HepG2 (cell line): Measurements from ENCODE around the gene PRKAR1A. TPM values are rescaled to one million over a fixed set of nuclear protein-coding genes. Genes with fewer than 3 reads are reported as not detected.

Experiments
- ATAC-seq: fragments of 200-7000 bp; cut with Tn5 transposase; 3 replicates; pipeline ENCODE4 v1.9.1; 2020; ENCODE audit warnings: mild to moderate bottlenecking, moderate library complexity
- BruUV-seq: library from RNA; stranded (reverse); fragments of 400-500 nt; replicated peaks from 2 replicates; lab custom pipeline; 2021; lab: Mats Ljungman, UMichigan
- CTCF ChIA-PET: fragments of 300-600 bp; formaldehyde crosslinking; extraction: SDS; loops from one replicate; lab custom pipeline; 2021; ENCODE audit warnings: low total read pairs, inconsistent platforms, low intra/inter-chr PET ratio; lab: Yijun Ruan, JAX
- POLR2A ChIA-PET: fragments of 350-600 bp; sonication (Branson Sonifier 250); formaldehyde crosslinking; loops from one replicate; lab custom pipeline; 2020; ENCODE audit warnings: antibody characterized with exemption, inconsistent platforms; lab: Yijun Ruan, JAX
- DNase-seq: peaks from one replicate; pipeline ENCODE4 v3.0.0-alpha.2; 2015; ENCODE audit warnings: low spot score
- FAIRE-seq: peaks from 3 replicates; lab custom pipeline; 2011; peaks lifted over from hg19 to GRCh38; lab: Jason Lieb, UNC
- H2AFZ ChIP-seq: one replicate; pipeline ENCODE4 v1.6.1; 2011; ENCODE audit warnings: low read length, inconsistent platforms
- H3K27ac ChIP-seq: fragments of 300-600 bp; 3 replicates; pipeline ENCODE4 v1.8.0; 2011; ENCODE audit warnings: mixed run types, mild to moderate bottlenecking, mixed read lengths, low read length, inconsistent platforms; ENCODE audit not compliant: insufficient read depth; ENCODE audit errors: extremely low read length
- H3K27me3 ChIP-seq, 2 experiments: fragments of 200-600 bp in 1 of 2; 2 replicates in 1 of 2; 3 replicates in 1 of 2; pipeline versions ENCODE4 v1.6.0 to v1.8.0; 2011; ENCODE audit warnings: low read length in 2 of 2, mild to moderate bottlenecking in 2 of 2, moderate library complexity in 2 of 2, inconsistent platforms in 1 of 2; ENCODE audit not compliant: insufficient read depth in 2 of 2, control insufficient read depth in 1 of 2
- H3K36me3 ChIP-seq, 2 experiments: fragments of 200-600 bp in 1 of 2; replicated peaks in 1 of 2; 2 replicates in 1 of 2; 3 replicates in 1 of 2; pipeline versions ENCODE4 v1.5.1 to v1.8.0; 2011; ENCODE audit warnings: low read length in 2 of 2, inconsistent platforms in 1 of 2; ENCODE audit not compliant: insufficient read depth in 2 of 2, control insufficient read depth in 1 of 2
- H3K4me1 ChIP-seq: 2 replicates; pipeline ENCODE4 v1.5.1; 2012; ENCODE audit warnings: low read length, inconsistent platforms; ENCODE audit not compliant: insufficient read depth
- H3K4me2 ChIP-seq: 2 replicates; pipeline ENCODE4 v1.6.0; 2011; ENCODE audit warnings: low read depth, low read length, inconsistent platforms
- H3K4me3 ChIP-seq, 3 experiments: fragments of 200-600 bp in 1 of 3; sonication (generic), shearing (Covaris generic) in 1 of 3; replicated peaks in 1 of 3; 2 replicates each; pipeline ENCODE4 v1.5.1; 2011 to 2016; ENCODE audit warnings: low read length in 3 of 3, inconsistent platforms in 2 of 3, low read depth in 2 of 3, mild to moderate bottlenecking in 2 of 3, control low read depth in 1 of 3, mixed read lengths in 1 of 3; ENCODE audit not compliant: insufficient read depth in 1 of 3
- H3K79me2 ChIP-seq: one replicate; pipeline ENCODE4 v1.6.1; 2011; ENCODE audit warnings: low read length, inconsistent platforms; ENCODE audit not compliant: insufficient read depth
- H3K9ac ChIP-seq: 2 replicates; pipeline ENCODE4 v1.6.0; 2011; ENCODE audit warnings: mild to moderate bottlenecking, low read depth, low read length, inconsistent platforms; ENCODE audit not compliant: insufficient read depth
- H3K9me3 ChIP-seq: 2 replicates; pipeline ENCODE4 v1.5.1; 2012; ENCODE audit warnings: mild to moderate bottlenecking, low read length
- H4K20me1 ChIP-seq: 2 replicates; pipeline ENCODE4 v1.6.0; 2011; ENCODE audit warnings: inconsistent platforms, mild to moderate bottlenecking, low read length, moderate library complexity; ENCODE audit not compliant: insufficient read depth
- ARNTL ChIP-seq: sonication (generic); formaldehyde crosslinking; IDR thresholded peaks from 2 replicates; pipeline ENCODE4 v1.4.0; 2020; ENCODE audit warnings: mild to moderate bottlenecking, missing genetic modification reagents
- ELF1 ChIP-seq: sonication (generic); formaldehyde crosslinking; IDR thresholded peaks from 2 replicates; pipeline ENCODE4 v1.4.0; 2020; ENCODE audit warnings: missing genetic modification reagents
- SSRP1 ChIP-seq: IDR thresholded peaks from 2 replicates; pipeline ENCODE4 v1.6.1; 2016; ENCODE audit warnings: control low read depth
- ZBTB26 ChIP-seq: IDR thresholded peaks from 2 replicates; pipeline ENCODE4 v1.6.1; 2016; ENCODE audit warnings: missing compliant biosample characterization, missing genetic modification reagents, borderline replicate concordance
- ZNF296 ChIP-seq: sonication (generic); formaldehyde crosslinking; conservative IDR thresholded peaks from 2 replicates; pipeline ENCODE4 v1.5.0; 2020; ENCODE audit warnings: mild to moderate bottlenecking, missing genetic modification reagents
- ZNF432 ChIP-seq: sonication (generic); formaldehyde crosslinking; IDR thresholded peaks from 2 replicates; pipeline ENCODE4 v1.5.0; 2020; ENCODE audit warnings: missing genetic modification reagents, mild to moderate bottlenecking, borderline replicate concordance
- ZNF549 ChIP-seq: sonication (generic); formaldehyde crosslinking; IDR thresholded peaks from 2 replicates; pipeline ENCODE4 v1.5.0; 2020; ENCODE audit warnings: missing genetic modification reagents
- ZNF652 ChIP-seq: IDR thresholded peaks from 2 replicates; pipeline ENCODE4 v1.6.1; 2016; ENCODE audit warnings: low read depth, borderline replicate concordance
- ZSCAN29 ChIP-seq: sonication (generic); formaldehyde crosslinking; conservative IDR thresholded peaks from 2 replicates; pipeline ENCODE4 v1.4.0; 2020; ENCODE audit warnings: mild to moderate bottlenecking, missing genetic modification reagents
- WGBS: methylation state at CpG from one replicate; pipeline ENCODE4 v1.1.6; 2017; ENCODE audit warnings: low lambda C conversion rate; 5-methylcytosine and 5-hydroxymethylcytosine counted together
- in situ Hi-C: cut with HindIII; loops from 2 replicates; pipeline ENCODE4 v1.10.0; 2017; ENCODE audit warnings: low pct_unique_long_range_greater_than_20kb; ENCODE audit not compliant: extremely low pct_ligation_motif_present
- intact Hi-C: fragments of 100-400 bp; cut with micrococcal nuclease; formaldehyde crosslinking; loops from one replicate; pipeline ENCODE4 v1.10.0; 2022; ENCODE audit not compliant: unreplicated experiment
- polyA plus RNA-seq, 8 experiments: library from polyadenylated mRNA; depleted of rRNA in 3 of 8; stranded (reverse) in 7 of 8; unstranded in 1 of 8; fragments of >200 nt; fragmentation: Illumina TruSeq in 4 of 8; extraction: Trizol in 4 of 8; gene quantifications; 2 replicates each; pipeline versions ENCODE4 v1.2.1 to v1.2.3, GENCODE V29; 2011 to 2016; ENCODE audit warnings: low read depth in 4 of 8, missing spikeins in 1 of 8, mixed read lengths in 1 of 8; ENCODE audit not compliant: insufficient read depth in 1 of 8
- total RNA-seq, 5 experiments: library from RNA; depleted of rRNA; stranded (reverse); fragments of >200 nt; fragmentation: Illumina TruSeq; extraction: Trizol; gene quantifications; 2 replicates each; pipeline ENCODE4 v1.2.3, GENCODE V29; 2016; ENCODE audit warnings: low read depth in 1 of 5
- TF ChIP-seq, protein P1 (sequence below): IDR thresholded peaks from 2 replicates; pipeline ENCODE4 v1.6.1; 2016; ENCODE audit warnings: missing genetic modification reagents, missing compliant biosample characterization

PRKAR1A gene
- total and polyA plus RNA-seq, 2 of the 13 experiments (the other 11 are each of a cell fraction or from before 2014, with no cell fraction given): 265 to 266 TPM

DNA sequence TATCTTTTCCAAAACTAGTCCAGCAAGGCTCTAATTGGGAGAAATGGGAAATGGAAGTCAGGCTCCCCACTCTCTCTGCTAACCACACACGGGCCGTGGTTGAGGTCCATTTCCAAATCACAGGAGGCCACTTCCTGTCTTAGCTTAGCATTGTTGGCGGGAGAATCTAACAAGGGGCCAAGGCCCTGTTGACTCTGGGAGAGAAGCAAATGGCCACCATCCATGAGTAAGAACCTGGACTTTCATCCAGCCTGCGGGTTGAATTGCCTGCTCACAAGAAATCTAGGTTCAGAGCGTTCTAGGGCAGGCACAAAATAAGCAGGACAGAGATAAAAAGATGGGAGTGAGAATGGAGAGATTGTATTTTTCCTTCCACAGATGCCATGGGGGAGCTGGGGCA lies 83.3 kb downstream of the PRKAR1A start (continued):
- peak; percentile 24; the same call in 1 of the 2 replicates for TF ChIP-seq ELF1 (CRISPR knock-in tag)

GRCh38 chr17:68595986-68596385 lies 83.8 kb downstream of the PRKAR1A start:
- H3K9me3 ChIP-seq: no peaks in the 10 kb centered on the region
- no TSS peak for BruUV-seq
- H3K36me3 ChIP-seq: no peaks in the 10 kb centered on the region
- H3K4me2 ChIP-seq: 0 out of 2 replicates have a peak overlapping the region, but pooled peaks have one; percentile 23
- peaks cover 3% of the 10 kb centered on the region for H3K79me2 ChIP-seq
- H3K9ac ChIP-seq: no peak overlapping the region
- peaks cover 50% of the 10 kb centered on the region for H3K4me1 ChIP-seq
- DNase-seq (no peak), FAIRE-seq (no peak), ATAC-seq (no peak)
- H3K27me3 ChIP-seq: no peaks in the 10 kb centered on the region
- H3K4me3 ChIP-seq: no peak overlapping the region
- intact Hi-C loops: no loop called here
- in situ Hi-C loops: loop anchor here (5.0 kb wide), 1 partner anchor 54 kb away; no protein-coding TSS in a partner anchor
- H2AFZ ChIP-seq: no peak overlapping the region
- POLR2A ChIA-PET: interaction anchor here (0.8 to 2.1 kb wide), 4 partner anchors 10 to 19 kb away, joined by 3 to 10 read pairs (median 4); no protein-coding TSS in a partner anchor
- no peaks in the 10 kb centered on the region for H4K20me1 ChIP-seq
- CTCF ChIA-PET: no interaction called here
- H3K27ac ChIP-seq: no peak overlapping the region
- WGBS: 89% methylated on average over 2 of the region's 2 CpGs
- TF ChIP-seq ZNF432 (CRISPR knock-in tag) (no peak), ZSCAN29 (no peak), ELF1 (CRISPR knock-in tag) (no peak)

DNA sequence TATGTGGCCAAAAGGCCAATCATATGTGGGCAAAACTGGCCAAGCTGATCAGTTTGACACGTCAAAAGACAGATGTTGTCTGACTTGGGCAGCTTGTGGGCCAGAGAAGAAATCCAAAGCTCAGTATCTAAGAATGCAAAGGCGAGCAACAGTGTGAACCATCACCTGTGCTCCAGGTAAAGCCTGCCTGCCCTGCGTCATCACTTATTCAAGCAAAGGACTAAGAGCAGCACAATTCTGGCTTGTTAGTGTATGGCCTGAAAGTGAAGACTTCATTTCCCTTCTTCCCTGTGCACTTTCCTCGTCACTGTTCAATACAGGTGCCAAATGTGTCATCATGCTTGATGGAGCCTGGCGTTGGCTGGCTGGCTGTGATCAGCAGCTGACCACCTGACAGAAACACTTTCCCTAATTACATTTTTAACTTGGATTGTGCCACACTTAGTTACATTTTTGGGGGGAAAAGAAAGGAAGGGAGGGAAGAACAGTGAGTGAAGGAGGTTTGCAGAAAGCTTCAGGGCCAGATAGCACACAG lies 84.2 kb downstream of the PRKAR1A start:
- Histone ChIP-seq H3K9ac (no peak overlapping the region), H2AFZ (no peak overlapping the region), H3K79me2 (peaks cover 3% of the 10 kb centered on the region), H3K27ac (no peak overlapping the region), H3K27me3 (0 out of 5 replicates have a peak, but pooled peaks cover 0 to under 1% of the 10 kb centered on the region in 2 experiments), H3K4me2 (peak overlapping the region; percentile 23; the same call in 1 of the 2 replicates), H3K9me3 (no peaks in the 10 kb centered on the region), H3K4me1 (peaks cover 53% of the 10 kb centered on the region), H4K20me1 (no peaks in the 10 kb centered on the region), H3K36me3 (no peaks in the 10 kb centered on the region), H3K4me3 (no peak overlapping the region)
- POLR2A ChIA-PET: interaction anchor here (1.4 to 2.1 kb wide), 3 partner anchors 12 to 19 kb away, joined by 3 to 10 read pairs (median 5); no protein-coding TSS in a partner anchor
- WGBS: 95% methylated on average over 5 of the region's 5 CpGs
- FAIRE-seq (no peak), ATAC-seq (no peak), DNase-seq (no peak)
- BruUV-seq: no TSS peak
- CTCF ChIA-PET: no interaction called here
- in situ Hi-C loops: loop anchor here (5.0 kb wide), 1 partner anchor 54 kb away; no protein-coding TSS in a partner anchor
- intact Hi-C loops: no loop called here
- TF ChIP-seq ZNF652 (CRISPR knock-in tag): no peak
- no peak for TF ChIP-seq ZBTB26
- TF ChIP-seq, protein P1, sequence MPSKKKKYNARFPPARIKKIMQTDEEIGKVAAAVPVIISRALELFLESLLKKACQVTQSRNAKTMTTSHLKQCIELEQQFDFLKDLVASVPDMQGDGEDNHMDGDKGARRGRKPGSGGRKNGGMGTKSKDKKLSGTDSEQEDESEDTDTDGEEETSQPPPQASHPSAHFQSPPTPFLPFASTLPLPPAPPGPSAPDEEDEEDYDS: no peak
- TF ChIP-seq ARNTL (CRISPR knock-in tag): 0 out of 2 replicates have a peak, but pooled peaks have one; percentile 23
- TF ChIP-seq SSRP1: peak; percentile 72; the same call in 1 of the 2 replicates
- TF ChIP-seq ZNF549 (CRISPR knock-in tag): no peak
- no peak for TF ChIP-seq ZNF296 (CRISPR knock-in tag)
